Left lung (tissue), 10 donors: ENCODE measurements around the gene EHD1. TPM values are rescaled to one million over a fixed set of nuclear protein-coding genes. Genes with fewer than 3 reads are reported as not detected.
A peak's percentile ranks its signal among the peaks of the same experiment; 100 is the strongest.

ENCODE experiments used
- ATAC-seq: fragments of 200-7000 bp; cut with Tn5 transposase; one replicate; pipeline ENCODE4 v1.9.1; 2020; ENCODE audit warnings: moderate library complexity
- DNase-seq, 4 donors: peaks; one replicate each; pipeline ENCODE4 v3.0.0-alpha.2; 2013 to 2020
- H3K27ac ChIP-seq, 2 donors: fragments of 200-600 bp; sonication (generic) in 1 of 2; one replicate each; pipeline versions ENCODE4 v1.5.0 to v1.8.0; 2020 to 2021
- H3K27me3 ChIP-seq, 2 donors: fragments of 200-600 bp; sonication (generic) in 1 of 2; one replicate each; pipeline versions ENCODE4 v1.5.0 to v1.8.0; 2020 to 2021
- H3K36me3 ChIP-seq, 2 donors: fragments of 200-600 bp; sonication (generic) in 1 of 2; one replicate each; pipeline versions ENCODE4 v1.5.0 to v1.8.0; 2020 to 2021
- H3K4me1 ChIP-seq, 2 donors: fragments of 200-600 bp; one replicate each; pipeline ENCODE4 v1.8.0; 2021
- H3K4me3 ChIP-seq, 2 donors: fragments of 200-600 bp; sonication (generic) in 1 of 2; one replicate each; pipeline versions ENCODE4 v1.5.0 to v1.8.0; 2020 to 2021; ENCODE audit warnings: mild to moderate bottlenecking in 1 of 2
- H3K9me3 ChIP-seq, 2 donors: fragments of 200-600 bp; sonication (generic) in 1 of 2; one replicate each; pipeline versions ENCODE4 v1.5.0 to v1.8.0; 2020 to 2021
- CTCF ChIP-seq, 2 donors: fragments of 200-600 bp; sonication (generic) in 1 of 2; IDR thresholded peaks; one replicate each; pipeline versions ENCODE4 v1.5.0 to v1.8.0; 2021; ENCODE audit warnings: antibody characterized with exemption in 2 of 2
- intact Hi-C, 2 donors: fragments of 100-400 bp; cut with DNase I; formaldehyde crosslinking; loops; one replicate each; pipeline versions ENCODE4 v1.11.2 to v1.14.2; 2022
- polyA plus RNA-seq, 6 donors: library from polyadenylated mRNA; unstranded; fragments of 120-200 nt; gene quantifications; one replicate each; pipeline ENCODE4 v1.2.1, GENCODE V29; 2013; ENCODE audit not compliant: insufficient read length in 6 of 6
- total RNA-seq, 2 donors: library from RNA; stranded (reverse); fragmentation: NEBNext Ultra II Directional; extraction: Animal tissue kit (Norgen Biotek cat#: 25700); gene quantifications; one replicate each; pipeline ENCODE4 v1.2.1, GENCODE V29; 2021
- donor health status: DM: no; HTN: yes; CAD: no.
- donor health status: DM: no; HTN: no; CAD: no.

EHD1 gene
- total and polyA plus RNA-seq, 8 donors: 44.7 to 153 (median 55.4) TPM

GRCh38 chr11:64891880-64892279, 13.5 kb upstream of the EHD1 start:
- Histone ChIP-seq H3K27me3 (no peaks in the 10 kb centered on the region), H3K27ac (no peak overlapping the region), H3K9me3 (no peaks in the 10 kb centered on the region), H3K4me3 (no peak overlapping the region), H3K36me3 (peaks cover 0 to 22% of the 10 kb centered on the region in 2 donors), H3K4me1 (peaks cover 0 to 35% of the 10 kb centered on the region in 2 donors)
- TF ChIP-seq CTCF (IDR thresholded peaks at IDR 0.05): no peak
- ATAC-seq (no peak), DNase-seq (no peak)
- intact Hi-C loops: loop anchor here (5.0 to 10.0 kb wide), 2 partner anchors 45 to 47 kb away; partner anchors contain the start of gene CDC42BPG (in 1 of the 2)

GRCh38 chr11:64891215-64891848, 12.9 kb upstream of the EHD1 start:
- Histone ChIP-seq H3K27ac (no peak overlapping the region), H3K4me1 (peaks cover 0 to 38% of the 10 kb centered on the region in 2 donors), H3K36me3 (peaks cover 0 to 16% of the 10 kb centered on the region in 2 donors), H3K27me3 (no peaks in the 10 kb centered on the region), H3K9me3 (no peaks in the 10 kb centered on the region), H3K4me3 (no peak overlapping the region)
- intact Hi-C loops: loop anchor here (5.0 to 10.0 kb wide), 2 partner anchors 44 to 47 kb away; partner anchors contain the start of gene CDC42BPG (in 1 of the 2)
- ATAC-seq (no peak), DNase-seq (no peak)
- TF ChIP-seq CTCF (IDR thresholded peaks at IDR 0.05): no peak

- Histone ChIP-seq H3K27me3 (no peaks in the 10 kb centered on the region), H3K4me1 (peaks cover 0 to 46% of the 10 kb centered on the region in 2 donors), H3K36me3 (peaks cover 0 to 9% of the 10 kb centered on the region in 2 donors), H3K27ac (no peak overlapping the region), H3K4me3 (no peak overlapping the region), H3K9me3 (no peaks in the 10 kb centered on the region)
- intact Hi-C loops: loop anchor here (5.0 to 10.0 kb wide), 2 partner anchors 43 to 46 kb away; partner anchors contain the start of gene CDC42BPG (in 1 of the 2)
- ATAC-seq (no peak), DNase-seq (no peak)
- TF ChIP-seq CTCF (IDR thresholded peaks at IDR 0.05): no peak
Observed at GRCh38 chr11:64890522-64890939, 12.1 kb upstream of the EHD1 start.

GRCh38 chr11:64888729-64889511, 10.5 kb upstream of the EHD1 start:
- H3K27me3 ChIP-seq: no peaks in the 10 kb centered on the region
- H3K4me1 ChIP-seq: peaks cover 0 to 52% of the 10 kb centered on the region in 2 donors
- no peak for TF ChIP-seq CTCF (IDR thresholded peaks at IDR 0.05)
- no peaks in the 10 kb centered on the region for H3K36me3 ChIP-seq
- no peak overlapping the region for H3K4me3 ChIP-seq
- no peak for DNase-seq
- no peaks in the 10 kb centered on the region for H3K9me3 ChIP-seq
- no peak for ATAC-seq
- H3K27ac ChIP-seq: no peak overlapping the region
- intact Hi-C loops: no loop called here

GRCh38 chr11:64888406-64888728, 9.9 kb upstream of the EHD1 start:
- ATAC-seq (no peak), DNase-seq (no peak)
- Histone ChIP-seq H3K27me3 (no peaks in the 10 kb centered on the region), H3K9me3 (no peaks in the 10 kb centered on the region), H3K4me3 (peak overlapping the region in 1 of 2 donors; percentile 18), H3K27ac (peak overlapping the region in 1 of 2 donors; percentile 69), H3K36me3 (no peaks in the 10 kb centered on the region), H3K4me1 (peaks cover 0 to 52% of the 10 kb centered on the region in 2 donors)
- TF ChIP-seq CTCF (IDR thresholded peaks at IDR 0.05): no peak
- intact Hi-C loops: no loop called here
